GM21367 (cell line): ENCODE measurements around the gene LRIG2.
"Not testable (repeated sequence)": the region's sequence is repeated elsewhere in the genome, so short reads cannot be mapped to it uniquely, and the experiment has no call there.

ENCODE experiments used
- ATAC-seq: cut with Tn5 transposase; IDR thresholded peaks from one replicate; pipeline ENCODE4 v1.9.1; 2021; ENCODE audit not compliant: unreplicated experiment

Gene LRIG2

DNA sequence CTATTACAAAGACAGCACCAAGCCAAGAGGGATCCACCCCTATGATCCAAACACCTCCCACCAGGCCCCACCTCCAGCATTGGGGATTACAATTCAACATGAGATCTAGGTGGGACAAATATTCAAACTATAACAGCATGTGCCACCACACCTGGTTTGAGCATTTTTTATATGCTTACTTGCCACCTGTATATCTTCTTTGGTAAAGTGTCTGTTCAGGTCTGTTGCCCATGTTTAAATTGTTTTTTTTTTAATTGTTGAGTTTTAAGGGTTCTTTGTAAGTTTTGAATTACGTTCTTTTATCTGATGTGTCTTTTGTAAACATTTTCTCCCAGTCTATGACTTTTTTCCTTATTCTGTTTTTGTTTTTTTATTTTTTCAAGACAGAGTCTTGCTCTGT, 83.4 kb downstream of the LRIG2 start:
- no peak for ATAC-seq

DNA sequence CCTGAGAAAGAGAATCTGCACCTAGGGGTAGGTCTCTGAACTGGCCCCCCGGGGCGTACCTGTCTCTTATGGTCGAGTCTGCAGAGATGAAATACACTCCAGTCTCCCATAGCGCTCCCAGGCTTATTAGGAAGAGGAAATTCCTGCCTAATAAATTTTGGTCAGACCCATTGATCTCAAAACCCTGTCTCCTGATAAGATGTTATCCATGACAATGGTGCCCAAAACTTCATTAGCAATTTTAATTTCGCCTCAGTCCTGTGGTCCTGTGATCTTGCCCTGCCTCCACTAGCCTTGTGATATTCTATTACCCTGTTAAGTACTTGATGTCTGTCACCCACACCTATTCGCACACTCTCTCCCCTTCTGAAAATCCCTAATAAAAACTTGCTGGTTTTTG, 85.7 kb downstream of the LRIG2 start:
- not testable (repeated sequence) for ATAC-seq

DNA sequence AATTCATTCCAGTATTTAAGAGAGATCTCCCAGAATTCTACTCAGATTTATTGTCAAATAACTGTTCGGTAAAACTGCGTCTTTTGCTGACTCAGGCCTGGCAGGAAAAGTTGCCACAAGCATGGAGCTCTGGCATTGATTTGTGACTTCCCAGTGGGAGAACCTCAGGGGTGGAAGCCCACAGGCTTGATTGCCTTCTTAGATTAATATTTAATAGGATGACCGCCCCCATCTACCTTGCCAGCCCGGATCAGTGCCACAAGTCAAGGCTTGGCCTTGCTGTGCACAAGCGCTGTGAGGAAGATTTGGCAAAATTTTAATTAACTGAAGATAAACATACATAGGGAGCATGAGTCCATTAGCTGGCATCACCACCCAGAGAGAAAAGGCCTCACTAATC, 93.5 kb downstream of the LRIG2 start:
- no peak for ATAC-seq

DNA sequence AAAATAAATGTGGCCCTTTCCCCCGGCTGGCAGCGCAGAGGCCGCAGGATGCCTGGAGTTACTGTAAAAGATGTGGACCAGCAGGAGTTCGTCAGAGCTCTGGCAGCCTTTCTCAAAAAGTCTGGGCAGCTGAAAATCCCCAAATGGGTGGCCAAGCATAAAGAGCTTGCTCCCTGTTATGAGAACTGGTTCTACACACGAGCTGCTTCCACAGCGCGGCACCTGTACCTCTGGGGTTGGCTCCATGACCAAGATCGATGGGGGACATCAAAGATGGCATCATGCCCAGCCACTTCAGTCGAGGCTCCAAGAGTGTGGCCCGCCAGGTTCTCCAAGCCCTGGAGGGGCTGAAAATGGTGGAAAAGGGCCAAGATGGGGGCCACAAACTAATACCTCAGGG, 95.9 kb downstream of the LRIG2 start:
- ATAC-seq: no peak

DNA sequence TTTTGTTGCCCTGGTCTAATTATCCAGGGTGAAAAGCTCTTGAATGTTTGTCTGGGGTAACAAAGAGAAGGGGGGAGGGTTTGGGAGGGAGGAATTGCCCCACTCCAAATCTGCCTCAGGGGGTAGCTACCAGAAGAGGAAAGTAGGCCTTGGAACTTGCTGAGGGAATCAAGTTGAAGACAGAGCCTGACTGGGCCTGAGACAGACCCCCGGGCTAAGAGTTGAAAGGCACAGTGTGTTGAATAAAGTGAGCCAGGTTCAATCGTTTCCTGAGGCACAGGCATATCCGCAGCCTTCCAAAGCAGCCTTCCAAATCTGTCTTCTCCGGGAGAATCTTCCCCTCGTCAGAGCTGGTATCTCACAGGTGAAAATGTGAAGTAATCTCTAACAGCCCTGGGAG, 96.6 kb downstream of the LRIG2 start:
- no peak for ATAC-seq

DNA sequence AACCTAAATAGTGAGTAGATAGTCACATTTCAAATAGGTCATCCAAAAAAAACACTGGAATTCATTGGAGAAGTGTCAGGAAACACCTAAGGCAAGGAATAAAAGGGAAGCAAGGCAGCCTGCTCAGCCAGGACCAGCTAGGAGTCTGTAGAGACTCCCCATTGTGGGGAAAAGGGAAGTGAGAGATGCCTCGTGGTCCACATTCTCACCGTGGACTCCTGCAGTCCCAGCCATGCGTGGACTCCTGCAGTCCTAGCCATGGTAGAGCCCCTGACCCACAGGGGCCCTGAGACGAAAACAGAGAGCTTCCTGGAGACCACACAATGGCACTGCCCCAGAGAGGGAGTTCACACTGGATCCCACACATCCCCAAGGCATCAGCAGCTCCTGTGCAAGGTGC, 97.5 kb downstream of the LRIG2 start:
- no peak for ATAC-seq

DNA sequence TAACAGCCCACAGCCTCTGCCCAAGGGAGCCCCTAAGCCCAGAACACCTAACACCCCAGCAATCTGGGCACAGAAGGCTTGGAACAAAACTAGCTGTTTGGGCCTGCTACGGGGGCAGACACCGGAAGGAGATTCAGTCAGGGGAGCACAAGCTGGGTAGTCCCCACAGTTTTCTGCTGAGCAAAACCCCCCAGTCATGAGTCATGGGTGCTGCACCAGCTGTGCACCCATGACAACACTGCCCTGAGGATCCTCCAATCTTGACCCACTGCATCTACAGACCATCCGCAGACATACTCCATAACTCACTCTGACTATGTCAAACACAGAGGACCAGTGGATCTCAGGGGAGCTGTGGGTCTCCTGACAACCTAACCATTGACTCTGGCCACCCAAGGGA, 105.1 kb downstream of the LRIG2 start:
- ATAC-seq: peak; percentile 55

DNA sequence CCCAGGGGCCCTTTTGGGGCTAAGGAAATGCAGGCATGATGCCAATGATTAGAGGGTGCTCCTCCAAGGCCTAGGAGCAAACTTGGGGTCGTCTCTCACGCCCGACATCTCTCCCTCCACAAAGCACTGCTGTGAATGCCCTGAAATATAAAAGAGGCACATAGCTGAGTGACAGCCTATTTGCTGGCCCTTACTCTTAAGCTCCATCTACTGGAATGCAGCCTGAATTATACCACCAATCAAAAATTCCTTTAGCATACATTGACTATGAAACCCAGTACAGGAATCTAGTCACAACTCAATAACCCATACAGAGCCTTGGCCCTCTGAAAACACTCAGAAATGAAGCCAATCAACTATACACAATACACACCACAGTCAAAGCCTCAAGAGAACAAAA, 105.5 kb downstream of the LRIG2 start:
- ATAC-seq: no peak
